Hepatocyte (in vitro differentiated cells): Measurements from ENCODE around the gene B3GALT2.

Experiments used
- CTCF ChIP-seq: fragments of 200-600 bp; sonication (generic); IDR thresholded peaks from 2 replicates; pipeline ENCODE4 v1.5.1; 2016; ENCODE audit warnings: antibody characterized with exemption, mild to moderate bottlenecking; ENCODE audit not compliant: poor library complexity
- EZH2 ChIP-seq: fragments of 200-600 bp; sonication (generic); IDR thresholded peaks from 2 replicates; pipeline ENCODE4 v1.6.1; 2016; ENCODE audit warnings: antibody characterized with exemption, mild to moderate bottlenecking, borderline replicate concordance
- EZH2phosphoT487 ChIP-seq: fragments of 200-600 bp; sonication (generic); IDR thresholded peaks from one replicate; pipeline ENCODE4 v1.6.1; 2018; ENCODE audit warnings: antibody characterized with exemption, mild to moderate bottlenecking, low read depth, moderate library complexity; ENCODE audit not compliant: unreplicated experiment, severe bottlenecking

- TF ChIP-seq CTCF: no peak
- no peak for TF ChIP-seq EZH2phosphoT487
- no peak for TF ChIP-seq EZH2
Measured at GRCh38 chr1:193131266-193131860, 55.0 kb downstream of the B3GALT2 start.
